GM12891 (cell line): ENCODE results near the gene RUNX1.

Source experiments
- POLR2A ChIP-seq: IDR thresholded peaks from 2 replicates; pipeline ENCODE4 v1.6.1; 2011; ENCODE audit warnings: low read depth, low read length, control low read depth
- POLR2AphosphoS5 ChIP-seq: IDR thresholded peaks from 2 replicates; pipeline ENCODE4 v1.6.1; 2011; ENCODE audit warnings: low read depth, low read length, control low read depth

DNA sequence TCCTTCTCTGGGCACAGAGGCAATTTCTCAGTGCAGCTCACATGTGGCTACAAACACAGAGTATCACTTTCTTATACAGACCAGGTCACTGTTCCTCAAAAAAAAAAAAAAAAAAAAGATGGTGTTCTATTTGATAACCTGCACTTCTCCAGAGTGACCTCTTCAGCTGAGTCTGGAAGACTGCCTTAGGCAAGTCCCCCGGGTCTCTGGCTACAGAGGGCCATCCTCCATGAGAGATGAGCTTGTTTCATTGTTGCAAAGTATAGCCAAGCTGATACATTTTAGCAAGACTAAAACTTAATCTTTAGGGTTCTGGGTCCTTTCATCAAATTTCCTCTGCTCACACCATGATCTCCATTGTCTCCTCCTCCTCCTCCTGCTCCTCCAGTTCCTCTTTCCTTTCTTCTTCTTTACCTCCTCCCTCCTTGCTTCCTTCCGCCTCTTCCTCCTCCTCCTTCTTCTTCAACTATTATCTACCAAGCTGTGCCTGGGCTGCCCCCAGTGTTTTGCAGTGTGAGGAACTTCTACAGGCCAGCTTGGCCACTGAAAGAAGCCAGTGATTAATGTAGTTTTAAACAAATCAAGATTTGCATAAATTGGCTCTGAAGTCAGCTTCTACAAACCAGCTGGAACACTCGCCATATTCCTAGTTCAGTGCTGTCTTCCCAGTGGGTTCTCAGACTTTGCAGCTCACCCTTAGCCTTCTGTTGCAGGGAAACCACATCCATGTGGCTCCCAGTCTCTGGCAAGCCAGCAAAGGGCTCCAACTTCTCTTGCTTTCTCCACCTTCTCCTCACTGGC lies 139.4 kb downstream of the RUNX1 start:
- no peak for TF ChIP-seq POLR2A
- no peak for TF ChIP-seq POLR2AphosphoS5
